ENCODE measurements around the gene GAS2. TPM values are rescaled to one million over a fixed set of nuclear protein-coding genes. Genes with fewer than 3 reads are reported as not detected.

GAS2 gene
- total and polyA plus RNA-seq, 9 of the 15 experiments (the other 6 are each of a cell fraction or from before 2014, with no cell fraction given): 0.77 to 1.9 (median 1.1) TPM

- H3K4me2 ChIP-seq (ENCODE audit: insufficient read depth, low read length): no peak overlapping the region
- peaks cover 0 to 8% of the 10 kb centered on the region in 2 experiments; a peak in 2 of 5 replicates for H3K27me3 ChIP-seq (ENCODE audit: control insufficient read depth in 2 of 2, insufficient read depth in 2 of 2, low read length in 2 of 2)
- BruUV-seq (replicated peaks): no TSS peak
- no peak for DNase-seq (ENCODE audit: extremely low read depth in 1 of 4, low spot score in 3 of 4)
- H3K9me1 ChIP-seq (ENCODE audit: control insufficient read depth, insufficient read depth, low read length): no peaks in the 10 kb centered on the region
- 11% methylated on average over 40 of the region's 40 CpGs for WGBS (ENCODE audit: insufficient coverage, low coverage, missing lambda C conversion rate)
- intact Hi-C loops (cut with micrococcal nuclease): no loop called here
- H3K9me3 ChIP-seq (replicated peaks; ENCODE audit: control insufficient read depth, insufficient read depth, low read depth, low read length): no peaks in the 10 kb centered on the region
- no peak overlapping the region for H3K9ac ChIP-seq (ENCODE audit: insufficient read depth in 1 of 2, low read depth in 2 of 2, low read length in 2 of 2)
- H4K20me1 ChIP-seq (replicated peaks; ENCODE audit: control insufficient read depth, insufficient read depth, low read length): no peaks in the 10 kb centered on the region; the same call in 1 of the 2 replicates
- no peak overlapping the region for H3K27ac ChIP-seq (ENCODE audit: extremely low read depth, low read depth, low read length)
- peak; percentile 64 for ATAC-seq
- no peak overlapping the region for H3K4me3 ChIP-seq
- POLR2A ChIA-PET: interaction anchor here (0.9 kb wide), 1 partner anchor 10 kb away, joined by 4 read pairs; no protein-coding TSS in a partner anchor
- CTCF ChIA-PET (ENCODE audit: low intra/inter-chr PET ratio): no interaction called here
- TF ChIP-seq ZNF282 (CRISPR knock-in tag; IDR thresholded peaks at IDR 0.05) (no peak), RREB1 (CRISPR knock-in tag; IDR thresholded peaks at IDR 0.05) (no peak)
- peaks cover 0 to 5% of the 10 kb centered on the region in 2 experiments; a peak in 2 of 5 replicates for H3K4me1 ChIP-seq (replicated peaks in 1 of 2; ENCODE audit: control insufficient read depth in 2 of 2, insufficient read depth in 2 of 2, low read length in 2 of 2)
- in situ Hi-C loops (cut with MboI): no loop called here
- no peak overlapping the region for H2AFZ ChIP-seq (ENCODE audit: low read depth, low read length)
- H3K36me3 ChIP-seq (ENCODE audit: control insufficient read depth, insufficient read depth, low read length): no peaks in the 10 kb centered on the region
- no peaks in the 10 kb centered on the region for H3K79me2 ChIP-seq (ENCODE audit: control insufficient read depth, insufficient read depth, low read length)
- FAIRE-seq: no peak
These were observed 453 bp downstream of the GAS2 start for GRCh38 chr11:22666688-22667439.

Data from K562 (cell line).